Activated naive CD8-positive, alpha-beta T cell treated with anti-CD3 and anti-CD28 coated beads, Interleukin-2, amount 50 U/mL, for 24 hours (primary cell): ENCODE data around the gene SYNC.
"Not testable (repeated sequence)": the region's sequence is repeated elsewhere in the genome, so short reads cannot be mapped to it uniquely, and the experiment has no call there.

ENCODE experiments used
- ATAC-seq: fragments of 150-1000 bp; cut with Tn5 transposase; one replicate; pipeline ENCODE4 v1.10.0; 2021
- DNase-seq: peaks from one replicate; pipeline ENCODE4 v3.0.0; 2021
- H3K27ac Mint-ChIP-seq: one replicate; pipeline ENCODE4 v1.8.0; 2021; ENCODE audit warnings: mild to moderate bottlenecking, mixed read lengths
- H3K27me3 Mint-ChIP-seq: one replicate; pipeline ENCODE4 v1.8.0; 2021; ENCODE audit warnings: mixed read lengths
- H3K36me3 Mint-ChIP-seq: one replicate; pipeline ENCODE4 v1.8.0; 2021; ENCODE audit warnings: low read depth, mixed read lengths
- H3K4me1 Mint-ChIP-seq: one replicate; pipeline ENCODE4 v1.8.0; 2021; ENCODE audit warnings: mixed read lengths
- H3K4me3 Mint-ChIP-seq: one replicate; pipeline ENCODE4 v1.8.0; 2021; ENCODE audit warnings: mild to moderate bottlenecking, moderate library complexity, mixed read lengths
- H3K9me3 Mint-ChIP-seq: one replicate; pipeline ENCODE4 v1.8.0; 2021; ENCODE audit warnings: mixed read lengths

Gene SYNC

DNA sequence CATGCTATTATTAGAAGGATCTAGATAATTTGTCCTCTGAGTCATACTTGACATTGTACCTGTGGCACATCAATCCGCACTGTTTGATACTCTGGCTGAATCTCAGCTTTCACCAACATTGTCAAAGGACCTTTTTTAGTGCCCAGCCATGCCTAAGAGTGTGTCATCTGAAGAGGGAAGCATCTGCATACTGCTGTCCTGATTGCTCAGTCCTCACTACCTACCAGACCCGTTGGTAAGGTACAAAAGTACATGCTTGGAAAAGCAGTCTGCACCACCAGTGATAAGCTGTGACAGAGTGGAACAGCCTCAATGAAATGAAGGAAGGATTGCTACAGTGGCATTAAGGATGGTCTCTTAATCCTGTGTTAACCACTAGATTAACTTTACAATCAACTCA, 17.1 kb downstream of the SYNC start:
- ATAC-seq (no peak), DNase-seq (no peak)
- H3K4me3 Mint-ChIP-seq: no peak overlapping the region
- no peaks in the 10 kb centered on the region for H3K9me3 Mint-ChIP-seq
- peaks cover 42% of the 10 kb centered on the region for H3K36me3 Mint-ChIP-seq
- no peak overlapping the region for H3K27ac Mint-ChIP-seq
- H3K27me3 Mint-ChIP-seq: no peaks in the 10 kb centered on the region
- H3K4me1 Mint-ChIP-seq: peaks cover 12% of the 10 kb centered on the region

DNA sequence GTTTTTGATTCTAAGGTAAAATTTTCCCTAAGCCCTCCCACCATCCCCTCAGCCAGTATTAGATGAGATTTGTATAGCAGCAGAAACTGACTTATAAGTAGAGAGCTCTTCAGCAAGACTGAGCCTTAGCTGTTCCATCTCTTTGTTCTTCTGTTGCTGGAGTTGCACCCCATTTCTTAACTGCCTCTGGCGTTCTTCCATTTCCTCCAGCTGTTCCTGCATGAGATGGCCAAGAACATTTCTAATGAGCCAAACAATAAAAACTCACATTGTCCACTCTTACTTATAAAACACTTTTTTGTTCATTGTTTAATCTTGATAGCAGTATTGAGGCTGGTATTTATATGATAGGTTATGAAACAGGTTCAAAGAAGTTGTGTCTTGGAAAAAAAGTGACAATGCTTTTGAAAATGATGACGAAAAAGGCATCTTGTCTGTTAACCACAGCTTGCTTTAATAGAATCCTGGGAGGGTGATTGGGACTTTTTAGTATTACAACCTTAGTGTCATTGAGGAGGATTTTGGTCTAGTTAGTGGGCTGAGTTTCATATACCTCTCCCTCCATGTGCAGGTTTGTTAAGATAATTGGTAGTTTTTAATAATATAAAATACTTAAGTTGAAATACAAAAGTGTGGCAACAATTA, 18.3 kb downstream of the SYNC start:
- H3K4me1 Mint-ChIP-seq: peaks cover 12% of the 10 kb centered on the region
- ATAC-seq: peak; percentile 52

DNA sequence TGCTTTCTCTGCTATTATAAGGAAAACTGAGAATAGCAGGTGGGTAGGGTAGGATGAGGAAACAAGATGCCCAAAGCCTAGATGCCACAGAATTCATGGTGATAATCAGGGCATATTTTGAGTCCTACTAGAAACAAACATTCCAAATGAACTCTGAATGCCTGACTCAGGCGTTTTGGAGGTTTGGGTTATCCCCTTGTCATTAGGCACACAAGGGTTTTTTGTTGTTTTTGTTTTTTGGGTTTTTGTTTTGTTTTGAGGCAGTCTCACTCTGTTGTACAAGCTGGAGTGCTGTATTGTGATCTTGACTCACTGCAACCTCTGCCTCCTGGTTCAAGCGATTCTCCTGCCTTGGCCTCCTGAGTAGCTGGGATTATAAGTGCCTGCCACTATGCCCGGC, 19.2 kb downstream of the SYNC start:
- peaks cover 52% of the 10 kb centered on the region for H3K36me3 Mint-ChIP-seq
- ATAC-seq: no peak

More for the DNA sequence above, 18.3 kb downstream of the SYNC start:
- DNase-seq: no peak
- peaks cover 49% of the 10 kb centered on the region for H3K36me3 Mint-ChIP-seq
- no peaks in the 10 kb centered on the region for H3K27me3 Mint-ChIP-seq
- peak overlapping the region; percentile 67 for H3K27ac Mint-ChIP-seq
- no peak overlapping the region for H3K4me3 Mint-ChIP-seq
- H3K9me3 Mint-ChIP-seq: no peaks in the 10 kb centered on the region

DNA sequence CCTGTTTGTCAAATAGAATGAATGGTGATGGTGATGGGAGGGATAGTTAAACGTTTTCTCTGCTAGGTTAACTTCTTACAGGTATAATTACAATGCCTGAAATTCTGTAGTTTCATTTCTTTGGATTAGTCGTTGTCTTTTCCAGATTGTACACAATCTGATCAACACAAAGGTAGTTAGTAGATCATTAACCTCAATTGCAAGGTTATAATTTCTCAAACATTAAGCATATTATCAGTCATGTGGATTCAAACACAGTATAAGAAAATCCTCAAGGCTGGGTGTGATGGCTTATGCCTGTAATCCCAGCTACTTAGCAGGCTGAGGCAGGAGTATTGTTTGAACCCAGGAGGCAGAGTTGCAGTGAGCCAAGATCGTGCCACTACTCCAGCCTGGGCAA, 20.6 kb downstream of the SYNC start:
- Mint-ChIP-seq H3K36me3 (peaks cover 63% of the 10 kb centered on the region), H3K4me3 (no peak overlapping the region), H3K27ac (no peak overlapping the region), H3K9me3 (no peaks in the 10 kb centered on the region), H3K4me1 (peaks cover 12% of the 10 kb centered on the region), H3K27me3 (no peaks in the 10 kb centered on the region)
- DNase-seq (no peak), ATAC-seq (no peak)

More for the DNA sequence above, 19.2 kb downstream of the SYNC start:
- H3K27ac Mint-ChIP-seq: peak overlapping the region; percentile 67
- H3K4me1 Mint-ChIP-seq: peaks cover 12% of the 10 kb centered on the region
- no peak for DNase-seq
- no peak overlapping the region for H3K4me3 Mint-ChIP-seq
- no peaks in the 10 kb centered on the region for H3K27me3 Mint-ChIP-seq
- H3K9me3 Mint-ChIP-seq: no peaks in the 10 kb centered on the region

DNA sequence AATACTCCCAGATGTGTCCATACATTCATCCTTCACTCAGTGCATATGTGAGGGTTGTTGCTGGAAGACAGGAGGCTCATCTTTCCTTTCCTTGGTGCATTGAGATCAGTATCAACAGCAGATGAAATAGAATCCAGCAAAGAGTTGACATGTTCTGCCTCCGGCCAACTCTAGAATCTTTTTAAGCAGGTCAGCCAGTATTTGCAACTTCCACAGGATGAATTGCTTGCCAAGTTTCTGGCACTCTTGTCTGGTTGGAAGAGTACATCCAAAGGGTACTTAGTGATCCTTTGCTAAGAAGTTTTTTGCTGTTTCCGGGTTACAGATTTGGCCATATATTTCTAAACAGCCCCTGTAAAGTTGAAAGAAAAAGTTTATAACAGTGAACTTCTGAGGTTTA, 21.1 kb downstream of the SYNC start:
- H3K4me1 Mint-ChIP-seq: peaks cover 12% of the 10 kb centered on the region
- H3K9me3 Mint-ChIP-seq: no peaks in the 10 kb centered on the region
- no peaks in the 10 kb centered on the region for H3K27me3 Mint-ChIP-seq
- no peak overlapping the region for H3K27ac Mint-ChIP-seq
- no peak for ATAC-seq
- no peak for DNase-seq
- H3K36me3 Mint-ChIP-seq: peaks cover 66% of the 10 kb centered on the region
- no peak overlapping the region for H3K4me3 Mint-ChIP-seq

DNA sequence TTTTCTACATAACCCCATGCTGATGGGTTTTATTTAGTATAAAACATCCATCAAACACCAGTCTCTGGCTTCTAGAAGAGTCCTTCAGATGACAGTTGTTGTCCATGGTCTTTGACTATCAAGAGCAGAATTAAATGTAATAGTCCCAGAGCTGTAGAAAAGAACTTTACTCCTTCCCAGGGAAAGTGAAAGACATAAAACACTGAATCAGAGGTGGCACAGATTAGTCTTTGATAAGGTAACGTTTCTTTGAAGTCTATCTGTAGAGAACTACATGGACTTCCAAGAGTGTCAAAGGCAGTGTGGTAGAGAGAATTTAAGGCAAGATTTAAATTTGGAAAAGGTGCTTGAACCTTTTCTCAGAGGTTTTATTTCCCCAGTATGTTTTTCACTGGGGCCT, 21.9 kb downstream of the SYNC start:
- Mint-ChIP-seq H3K27ac (peak overlapping the region; percentile 17), H3K9me3 (no peaks in the 10 kb centered on the region), H3K4me3 (no peak overlapping the region), H3K36me3 (peaks cover 62% of the 10 kb centered on the region), H3K4me1 (peaks cover 12% of the 10 kb centered on the region), H3K27me3 (no peaks in the 10 kb centered on the region)
- DNase-seq (no peak), ATAC-seq (no peak)

DNA sequence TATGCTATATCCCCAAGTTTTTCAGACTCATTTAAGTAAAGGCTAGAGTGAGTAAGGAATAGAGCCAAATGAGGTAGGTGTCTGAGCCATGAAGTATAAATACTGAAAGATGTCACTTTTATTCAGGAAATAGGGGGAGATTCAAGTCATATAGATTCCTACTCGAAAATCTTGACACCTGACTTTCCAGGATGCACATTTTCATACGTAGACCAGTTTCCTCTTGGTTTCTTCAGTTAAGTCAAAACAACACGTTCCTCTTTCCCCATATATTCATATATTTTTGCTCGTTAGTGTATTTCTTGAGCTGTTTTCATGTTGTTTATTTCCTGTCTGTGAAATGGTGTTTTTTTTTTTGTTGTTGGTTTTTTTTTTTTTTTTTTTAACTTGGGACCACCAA, 22.6 kb downstream of the SYNC start:
- Mint-ChIP-seq H3K4me1 (peaks cover 12% of the 10 kb centered on the region), H3K36me3 (peaks cover 58% of the 10 kb centered on the region)
- not testable (repeated sequence) for H3K9me3 Mint-ChIP-seq, H3K4me3 Mint-ChIP-seq, H3K27ac Mint-ChIP-seq, H3K27me3 Mint-ChIP-seq, DNase-seq, ATAC-seq

DNA sequence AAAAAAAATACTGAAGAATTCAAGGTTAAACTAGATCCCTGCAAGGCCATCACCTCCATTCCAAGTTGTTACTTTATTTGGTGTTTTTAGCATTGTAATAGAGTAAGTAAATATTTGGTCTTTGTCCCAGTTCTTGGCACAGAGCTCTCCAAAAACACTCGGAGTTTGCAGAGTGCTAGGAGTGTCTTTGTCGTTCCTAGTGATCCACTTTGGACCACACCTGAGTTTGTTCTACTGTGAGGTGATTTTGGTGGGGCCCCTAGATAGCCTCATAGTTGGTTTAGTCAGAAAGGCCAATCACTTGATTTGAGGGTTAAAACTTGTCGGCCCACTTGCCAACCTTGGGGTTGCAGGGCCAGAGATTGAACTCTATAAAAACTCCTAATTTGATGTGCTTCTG, 25.6 kb downstream of the SYNC start:
- ATAC-seq (no peak), DNase-seq (no peak)
- no peaks in the 10 kb centered on the region for H3K4me1 Mint-ChIP-seq
- no peaks in the 10 kb centered on the region for H3K27me3 Mint-ChIP-seq
- no peak overlapping the region for H3K4me3 Mint-ChIP-seq
- no peaks in the 10 kb centered on the region for H3K9me3 Mint-ChIP-seq
- peaks cover 63% of the 10 kb centered on the region for H3K36me3 Mint-ChIP-seq
- H3K27ac Mint-ChIP-seq: no peak overlapping the region

DNA sequence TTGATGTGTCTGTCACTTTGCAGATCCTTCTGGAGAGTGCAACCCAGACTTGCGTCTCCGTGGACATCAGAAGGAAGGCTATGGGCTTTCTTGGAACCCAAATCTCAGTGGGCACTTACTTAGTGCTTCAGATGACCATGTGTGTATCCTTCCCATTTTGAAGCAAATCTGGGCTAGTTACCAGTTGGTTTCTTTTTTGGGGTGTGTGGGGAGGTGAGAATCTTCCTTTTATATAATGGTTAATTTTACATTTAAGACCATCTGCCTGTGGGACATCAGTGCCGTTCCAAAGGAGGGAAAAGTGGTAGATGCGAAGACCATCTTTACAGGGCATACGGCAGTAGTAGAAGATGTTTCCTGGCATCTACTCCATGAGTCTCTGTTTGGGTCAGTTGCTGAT, 33.9 kb downstream of the SYNC start:
- not testable (repeated sequence) for ATAC-seq, H3K4me3 Mint-ChIP-seq, H3K9me3 Mint-ChIP-seq, DNase-seq, H3K27ac Mint-ChIP-seq, H3K27me3 Mint-ChIP-seq
- peaks cover 69% of the 10 kb centered on the region for H3K36me3 Mint-ChIP-seq
- H3K4me1 Mint-ChIP-seq: peaks cover 11% of the 10 kb centered on the region

DNA sequence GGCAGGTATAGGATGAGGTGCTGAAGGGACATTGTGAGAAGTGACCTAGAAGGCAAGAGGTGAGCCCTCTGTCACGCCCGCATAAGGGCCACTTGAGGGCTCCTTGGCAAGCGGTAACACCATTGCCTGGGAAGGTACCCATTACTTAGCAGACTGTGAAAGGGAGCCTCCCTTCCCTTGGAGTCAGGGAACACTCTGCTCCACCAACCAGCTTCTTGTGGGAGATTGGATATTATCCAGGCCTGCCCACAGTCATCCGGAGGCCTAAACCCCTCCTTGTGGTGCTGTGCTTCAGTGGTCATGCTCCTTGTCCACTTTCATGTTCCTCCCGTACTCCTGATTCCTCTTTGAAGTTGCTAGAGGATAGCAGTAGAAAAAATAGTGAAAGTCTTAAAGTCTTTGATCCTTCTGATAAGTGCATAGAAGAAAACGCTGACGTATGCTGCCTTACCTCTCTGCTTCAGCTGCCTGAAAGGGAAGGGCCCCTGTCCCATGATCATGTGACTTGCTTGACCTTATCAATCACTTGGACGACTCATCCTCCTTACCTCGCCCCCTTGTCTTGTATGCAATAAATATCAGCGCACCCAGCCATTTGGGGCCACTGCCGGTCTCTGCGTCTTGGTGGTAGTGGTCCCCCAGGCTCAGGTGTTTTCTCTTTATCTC, 35.5 kb downstream of the SYNC start:
- no peak overlapping the region for H3K27ac Mint-ChIP-seq
- H3K27me3 Mint-ChIP-seq: no peaks in the 10 kb centered on the region
- H3K4me3 Mint-ChIP-seq: no peak overlapping the region
- peaks cover 58% of the 10 kb centered on the region for H3K36me3 Mint-ChIP-seq
- ATAC-seq: no peak
- peaks cover 11% of the 10 kb centered on the region for H3K4me1 Mint-ChIP-seq
- DNase-seq: no peak
- no peaks in the 10 kb centered on the region for H3K9me3 Mint-ChIP-seq

DNA sequence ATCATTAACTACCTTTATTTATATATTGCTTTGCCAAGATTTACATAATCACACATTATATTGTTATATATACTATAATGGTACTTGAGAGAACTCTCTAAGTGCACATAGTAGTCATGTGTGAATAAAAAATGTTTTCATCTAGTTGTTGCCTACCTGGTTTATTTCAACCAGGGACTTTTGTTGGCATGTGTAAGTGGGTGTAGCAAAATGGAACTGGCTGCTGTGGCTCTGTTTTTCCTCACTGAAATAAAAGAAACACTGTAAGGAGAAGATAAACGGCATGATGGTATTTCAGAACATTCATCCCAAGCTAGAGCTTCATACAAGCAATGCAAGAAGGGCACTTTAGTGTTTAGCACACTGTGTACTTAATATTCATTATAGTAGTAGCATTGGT, 36.7 kb downstream of the SYNC start:
- DNase-seq: no peak
- peaks cover 11% of the 10 kb centered on the region for H3K4me1 Mint-ChIP-seq
- H3K4me3 Mint-ChIP-seq: no peak overlapping the region
- ATAC-seq: no peak
- no peaks in the 10 kb centered on the region for H3K27me3 Mint-ChIP-seq
- peaks cover 58% of the 10 kb centered on the region for H3K36me3 Mint-ChIP-seq
- no peaks in the 10 kb centered on the region for H3K9me3 Mint-ChIP-seq
- no peak overlapping the region for H3K27ac Mint-ChIP-seq

DNA sequence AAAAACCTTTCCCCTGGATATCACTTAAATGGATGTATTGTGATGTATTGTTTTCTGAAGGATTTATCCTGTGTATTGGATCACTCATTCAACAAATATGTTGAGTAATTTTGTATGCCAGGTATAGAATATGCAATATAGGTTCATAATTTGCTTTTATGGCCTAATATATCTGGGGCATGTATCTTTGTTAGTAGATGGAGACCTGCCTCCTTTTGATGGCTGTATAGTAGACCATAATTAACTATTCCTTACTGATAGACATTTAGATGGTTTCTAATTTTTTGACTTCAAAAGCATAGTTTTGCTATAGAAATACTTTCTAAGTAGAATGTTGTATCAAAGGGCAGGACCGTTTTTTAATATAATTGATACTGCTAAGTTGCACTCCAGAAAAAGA, 43.0 kb downstream of the SYNC start:
- no peaks in the 10 kb centered on the region for H3K9me3 Mint-ChIP-seq
- no peak for DNase-seq
- no peaks in the 10 kb centered on the region for H3K27me3 Mint-ChIP-seq
- peaks cover 27% of the 10 kb centered on the region for H3K4me1 Mint-ChIP-seq
- no peak overlapping the region for H3K4me3 Mint-ChIP-seq
- no peak for ATAC-seq
- peaks cover 69% of the 10 kb centered on the region for H3K36me3 Mint-ChIP-seq
- no peak overlapping the region for H3K27ac Mint-ChIP-seq

DNA sequence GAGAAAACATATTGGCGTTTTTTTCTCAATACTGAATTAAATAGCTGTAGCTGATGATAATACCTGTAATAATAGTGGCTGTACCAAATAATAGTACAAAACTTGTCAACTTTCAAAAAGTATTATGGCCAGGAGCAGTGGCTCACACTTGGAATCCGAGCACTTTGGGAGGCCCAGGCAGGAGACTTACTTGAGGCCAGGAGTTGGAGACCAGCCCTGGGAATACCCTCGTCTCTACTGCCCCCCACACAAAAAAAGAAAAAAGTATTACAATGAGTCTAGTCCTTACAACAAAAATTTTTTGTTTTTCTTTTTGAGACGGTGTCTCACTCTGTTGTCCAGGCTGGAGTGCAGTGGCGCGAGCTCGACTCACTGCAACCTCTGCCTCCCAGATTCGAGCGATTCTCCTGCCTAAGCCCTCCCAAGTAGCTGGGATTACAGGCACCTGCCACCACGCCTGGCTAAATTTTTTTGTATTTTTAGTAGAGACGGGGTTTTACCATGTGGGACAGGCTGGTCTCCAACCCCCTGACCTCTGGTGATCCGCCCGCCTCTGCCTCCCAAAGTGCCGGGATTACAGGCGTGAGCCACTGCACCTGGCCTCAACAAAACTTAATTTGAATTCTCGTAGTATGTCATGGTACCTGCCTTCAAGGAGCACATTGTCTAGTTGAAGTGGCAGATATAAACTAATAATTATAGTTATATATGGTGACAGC, 50.2 kb downstream of the SYNC start:
- Mint-ChIP-seq H3K27ac (peak overlapping the region; percentile 100), H3K4me3 (peak overlapping the region; percentile 100), H3K27me3 (no peaks in the 10 kb centered on the region), H3K9me3 (no peaks in the 10 kb centered on the region), H3K4me1 (peaks cover 73% of the 10 kb centered on the region), H3K36me3 (peaks cover 56% of the 10 kb centered on the region)
- DNase-seq: no peak
- no peak for ATAC-seq

DNA sequence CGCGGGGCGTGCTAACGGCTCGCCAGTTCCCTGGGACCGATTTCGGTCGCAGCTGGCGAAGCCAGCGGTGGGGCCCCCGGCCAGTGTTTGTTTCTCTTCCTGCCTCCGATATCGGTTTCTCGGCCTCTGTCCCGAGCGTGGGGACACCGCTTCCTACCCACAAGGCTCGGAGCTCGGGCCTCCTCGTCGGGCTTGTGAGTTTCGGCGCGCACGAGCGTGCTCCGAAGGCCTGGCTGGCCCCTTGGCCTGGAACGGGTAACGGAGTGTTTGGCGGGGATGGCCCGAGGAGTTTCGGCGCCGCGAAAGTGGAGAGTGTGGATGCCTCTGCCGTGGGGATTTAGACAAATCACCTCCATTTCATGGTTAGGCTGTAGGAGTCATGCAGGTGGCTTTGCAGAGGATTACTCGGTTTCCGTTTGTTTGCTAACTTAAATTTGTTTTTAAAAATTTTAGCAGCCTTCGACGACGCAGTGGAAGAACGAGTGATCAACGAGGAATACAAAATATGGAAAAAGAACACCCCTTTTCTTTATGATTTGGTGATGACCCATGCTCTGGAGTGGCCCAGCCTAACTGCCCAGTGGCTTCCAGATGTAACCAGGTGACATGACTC, 51.0 kb downstream of the SYNC start:
- peak; percentile 1 for ATAC-seq

More for the DNA sequence above, 51.0 kb downstream of the SYNC start:
- DNase-seq: no peak
- peaks cover 73% of the 10 kb centered on the region for H3K4me1 Mint-ChIP-seq
- no peaks in the 10 kb centered on the region for H3K27me3 Mint-ChIP-seq
- H3K9me3 Mint-ChIP-seq: no peaks in the 10 kb centered on the region
- H3K27ac Mint-ChIP-seq: peak overlapping the region; percentile 100
- peak overlapping the region; percentile 100 for H3K4me3 Mint-ChIP-seq
- H3K36me3 Mint-ChIP-seq: peaks cover 49% of the 10 kb centered on the region
